Retinal pigment epithelial cell (primary cell): Measurements from ENCODE around the gene TPD52L2.
A peak's percentile ranks its signal among the peaks of the same experiment; 100 is the strongest.

ENCODE experiments used
- DNase-seq: peaks from one replicate; pipeline ENCODE4 v3.0.0-alpha.2; 2010; ENCODE audit warnings: low read depth
- H3K4me3 ChIP-seq: 2 replicates; pipeline ENCODE4 v1.5.1; 2011; ENCODE audit warnings: mild to moderate bottlenecking, low read length, control low read depth, moderate library complexity
- TF ChIP-seq, protein P1 (sequence below): conservative IDR thresholded peaks from 2 replicates; pipeline ENCODE4 v1.5.1; 2011; ENCODE audit warnings: low read depth, low read length, control low read depth, inconsistent platforms

Gene TPD52L2

DNA sequence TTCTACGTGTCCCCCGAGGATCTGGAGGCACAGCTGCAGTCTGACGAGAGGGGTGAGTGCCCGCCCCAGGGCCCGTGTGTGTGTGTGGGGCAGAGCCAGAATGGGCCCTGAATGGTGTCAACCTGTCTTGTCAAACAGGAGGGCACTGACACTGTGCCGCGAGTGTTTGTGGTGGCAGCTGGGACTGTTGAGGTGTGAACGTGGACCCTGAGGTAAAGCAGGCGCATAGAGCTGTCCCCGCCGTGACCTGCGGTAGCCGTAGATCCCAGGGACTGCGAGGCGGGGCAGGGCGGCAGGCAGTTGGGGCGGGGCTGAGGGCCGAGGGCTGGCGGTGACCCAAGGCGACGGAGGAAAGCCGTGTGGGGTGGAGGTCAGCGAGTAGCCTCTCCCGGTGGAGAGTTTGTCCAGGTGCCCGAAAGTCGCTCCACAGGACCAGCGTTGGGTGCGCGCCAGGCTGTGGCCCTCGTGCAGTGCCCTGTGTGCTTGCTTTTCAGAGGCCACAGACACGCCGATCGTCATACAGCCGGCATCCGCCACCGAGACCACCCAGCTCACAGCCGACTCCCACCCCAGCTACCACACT lies 66.0 kb downstream of the TPD52L2 start:
- no peak for DNase-seq
- H3K4me3 ChIP-seq = no peak overlapping the region
- TF ChIP-seq, protein P1, sequence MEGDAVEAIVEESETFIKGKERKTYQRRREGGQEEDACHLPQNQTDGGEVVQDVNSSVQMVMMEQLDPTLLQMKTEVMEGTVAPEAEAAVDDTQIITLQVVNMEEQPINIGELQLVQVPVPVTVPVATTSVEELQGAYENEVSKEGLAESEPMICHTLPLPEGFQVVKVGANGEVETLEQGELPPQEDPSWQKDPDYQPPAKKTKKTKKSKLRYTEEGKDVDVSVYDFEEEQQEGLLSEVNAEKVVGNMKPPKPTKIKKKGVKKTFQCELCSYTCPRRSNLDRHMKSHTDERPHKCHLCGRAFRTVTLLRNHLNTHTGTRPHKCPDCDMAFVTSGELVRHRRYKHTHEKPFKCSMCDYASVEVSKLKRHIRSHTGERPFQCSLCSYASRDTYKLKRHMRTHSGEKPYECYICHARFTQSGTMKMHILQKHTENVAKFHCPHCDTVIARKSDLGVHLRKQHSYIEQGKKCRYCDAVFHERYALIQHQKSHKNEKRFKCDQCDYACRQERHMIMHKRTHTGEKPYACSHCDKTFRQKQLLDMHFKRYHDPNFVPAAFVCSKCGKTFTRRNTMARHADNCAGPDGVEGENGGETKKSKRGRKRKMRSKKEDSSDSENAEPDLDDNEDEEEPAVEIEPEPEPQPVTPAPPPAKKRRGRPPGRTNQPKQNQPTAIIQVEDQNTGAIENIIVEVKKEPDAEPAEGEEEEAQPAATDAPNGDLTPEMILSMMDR = no peak

DNA sequence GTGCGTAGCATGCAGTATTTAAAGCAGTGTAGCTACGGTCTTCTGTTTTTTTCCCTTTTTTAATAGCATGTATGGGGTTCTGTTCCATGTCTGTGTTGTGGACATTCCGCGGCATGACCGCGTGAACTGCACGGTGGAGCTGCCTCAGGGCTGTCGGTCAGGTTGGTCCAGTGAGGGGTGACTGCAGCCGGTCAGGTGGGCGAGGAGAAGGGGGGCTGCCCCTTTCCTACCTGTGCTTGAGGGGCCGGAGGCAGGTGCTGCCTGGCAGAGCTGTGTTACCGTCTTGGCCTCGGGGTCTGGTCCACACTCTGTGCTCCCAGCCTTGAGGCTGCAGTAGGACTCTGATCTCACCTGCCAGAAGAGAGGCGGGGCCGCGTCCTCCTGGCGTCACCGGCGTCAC lies 66.7 kb downstream of the TPD52L2 start:
- TF ChIP-seq, protein P1 = no peak
- no peak for DNase-seq
- H3K4me3 ChIP-seq = no peak overlapping the region

DNA sequence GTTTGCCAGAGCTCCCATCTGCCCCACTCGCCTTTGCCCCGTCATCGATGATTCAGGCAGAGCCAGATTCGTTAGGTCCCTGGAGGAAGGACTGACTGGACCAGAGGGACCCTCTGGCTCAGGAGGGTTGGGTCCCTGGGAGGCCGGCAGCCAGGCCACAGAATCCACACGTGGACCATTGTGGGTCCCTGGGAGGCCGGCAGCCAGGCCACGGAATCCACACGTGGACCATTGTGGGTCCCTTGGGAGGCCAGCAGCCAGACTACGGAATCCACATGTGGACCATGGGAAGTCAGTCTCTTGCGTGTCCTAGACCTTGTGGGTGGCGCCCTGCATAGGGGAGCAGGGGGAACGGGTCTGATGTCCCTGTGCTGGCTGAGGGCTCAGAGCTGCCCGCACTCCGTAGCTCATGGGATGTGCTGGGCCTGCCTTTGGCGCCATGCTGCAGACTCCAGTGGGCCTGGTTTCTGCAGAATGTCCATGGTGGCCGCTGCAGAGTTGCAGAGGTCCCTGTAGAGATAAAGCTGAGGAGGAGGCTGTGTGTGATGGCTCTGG lies 67.6 kb downstream of the TPD52L2 start:
- no peak for DNase-seq
- TF ChIP-seq, protein P1 = no peak
- no peak overlapping the region for H3K4me3 ChIP-seq

DNA sequence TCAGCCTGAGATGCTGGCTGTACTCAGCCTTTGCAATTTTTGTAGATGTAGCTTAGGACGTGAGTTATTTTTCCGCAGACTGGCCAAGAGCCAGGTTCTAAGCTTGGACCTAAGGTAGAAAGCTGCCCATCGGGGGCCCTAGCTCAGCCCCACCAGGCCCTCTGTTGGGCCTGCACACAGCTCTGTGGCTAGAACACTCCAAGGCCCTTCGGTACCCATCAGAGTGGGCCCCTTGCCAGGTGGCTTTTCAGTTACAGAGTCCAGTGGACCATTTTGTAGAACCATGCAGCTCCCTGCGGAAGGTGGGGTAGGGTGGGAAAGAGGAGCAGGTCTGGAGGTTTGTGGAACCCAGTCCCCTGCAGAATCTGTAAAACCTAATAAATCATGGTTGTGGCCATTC lies 68.6 kb downstream of the TPD52L2 start:
- TF ChIP-seq, protein P1 = no peak
- no peak overlapping the region for H3K4me3 ChIP-seq
- DNase-seq = no peak

DNA sequence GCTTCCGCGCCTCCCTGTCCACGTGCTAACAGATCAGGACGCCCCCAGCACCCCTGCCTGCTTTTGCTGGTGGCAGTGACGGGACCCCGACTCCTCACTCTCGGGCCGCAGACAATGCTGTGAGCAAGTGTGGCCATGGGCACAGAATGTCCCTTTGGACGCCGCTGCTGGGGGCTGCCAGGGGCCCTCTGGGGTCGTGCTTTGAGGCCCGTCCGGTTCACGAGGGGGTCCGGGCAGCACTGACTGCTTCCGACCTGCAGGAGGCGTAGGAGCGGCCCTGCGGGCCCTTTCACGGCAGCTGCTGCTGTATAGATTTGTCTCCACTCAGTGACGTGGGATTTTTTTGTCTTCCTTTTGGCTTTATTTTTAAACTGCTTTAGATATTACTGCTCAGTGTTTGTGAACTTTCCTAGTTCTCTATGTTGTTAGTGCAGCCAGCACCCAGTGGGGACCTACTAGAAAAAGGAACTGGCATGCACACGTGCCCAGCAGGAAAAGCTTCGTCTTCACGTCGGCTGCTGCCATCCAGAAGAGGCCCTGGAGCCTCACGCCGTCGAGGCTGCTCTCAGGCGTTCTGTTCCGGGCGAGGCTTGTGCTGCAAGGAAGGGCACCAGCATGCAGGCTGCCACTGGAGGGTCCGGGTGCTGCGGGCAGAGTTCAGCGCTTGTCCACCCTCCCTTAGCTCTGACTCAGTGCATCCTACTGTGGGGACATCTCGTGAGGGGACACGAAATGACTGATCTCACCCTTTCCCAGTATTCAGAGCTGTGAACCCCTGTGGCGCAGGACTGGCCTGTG lies 69.4 kb downstream of the TPD52L2 start:
- DNase-seq = no peak
- H3K4me3 ChIP-seq = no peak overlapping the region
- TF ChIP-seq, protein P1 = peak; percentile 62

DNA sequence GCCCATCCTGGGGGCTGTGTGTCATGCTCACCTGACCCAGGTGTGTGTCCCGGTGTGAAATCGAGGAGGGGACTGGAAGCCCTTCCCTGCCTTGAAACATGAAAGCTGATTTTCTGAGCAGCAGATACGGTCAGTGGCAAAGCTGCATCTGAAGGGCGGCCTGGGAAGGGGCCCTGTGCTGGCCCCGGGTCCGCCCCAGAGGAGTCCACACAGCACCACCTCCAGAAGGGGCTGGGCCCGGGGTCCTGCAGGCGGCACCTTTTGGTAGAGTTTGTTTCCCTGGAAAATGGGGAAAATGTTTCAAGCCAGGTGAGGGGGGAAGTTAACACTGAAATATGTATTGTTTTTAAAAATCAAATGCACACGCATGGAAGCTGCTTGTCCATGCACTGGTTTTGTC lies 70.4 kb downstream of the TPD52L2 start:
- no peak for DNase-seq
- H3K4me3 ChIP-seq = no peak overlapping the region
- TF ChIP-seq, protein P1 = no peak
